HepG2 (cell line): Measurements from ENCODE around the gene PSME3IP1. TPM values are rescaled to one million over a fixed set of nuclear protein-coding genes. Genes with fewer than 3 reads are reported as not detected.

Source experiments
- ATAC-seq: fragments of 200-7000 bp; cut with Tn5 transposase; 3 replicates; pipeline ENCODE4 v1.9.1; 2020; ENCODE audit warnings: mild to moderate bottlenecking, moderate library complexity
- BruUV-seq: library from RNA; stranded (reverse); fragments of 400-500 nt; replicated peaks from 2 replicates; lab custom pipeline; 2021; lab: Mats Ljungman, UMichigan
- CTCF ChIA-PET: fragments of 300-600 bp; formaldehyde crosslinking; extraction: SDS; loops from one replicate; lab custom pipeline; 2021; ENCODE audit warnings: low total read pairs, inconsistent platforms, low intra/inter-chr PET ratio; lab: Yijun Ruan, JAX
- POLR2A ChIA-PET: fragments of 350-600 bp; sonication (Branson Sonifier 250); formaldehyde crosslinking; loops from one replicate; lab custom pipeline; 2020; ENCODE audit warnings: antibody characterized with exemption, inconsistent platforms; lab: Yijun Ruan, JAX
- DNase-seq: peaks from one replicate; pipeline ENCODE4 v3.0.0-alpha.2; 2015; ENCODE audit warnings: low spot score
- FAIRE-seq: peaks from 3 replicates; lab custom pipeline; 2011; peaks lifted over from hg19 to GRCh38; lab: Jason Lieb, UNC
- H2AFZ ChIP-seq: one replicate; pipeline ENCODE4 v1.6.1; 2011; ENCODE audit warnings: low read length, inconsistent platforms
- H3K27ac ChIP-seq: fragments of 300-600 bp; 3 replicates; pipeline ENCODE4 v1.8.0; 2011; ENCODE audit warnings: mixed run types, mild to moderate bottlenecking, mixed read lengths, low read length, inconsistent platforms; ENCODE audit not compliant: insufficient read depth; ENCODE audit errors: extremely low read length
- H3K27me3 ChIP-seq, 2 experiments: fragments of 200-600 bp in 1 of 2; 2 replicates in 1 of 2; 3 replicates in 1 of 2; pipeline versions ENCODE4 v1.6.0 to v1.8.0; 2011; ENCODE audit warnings: low read length in 2 of 2, mild to moderate bottlenecking in 2 of 2, moderate library complexity in 2 of 2, inconsistent platforms in 1 of 2; ENCODE audit not compliant: insufficient read depth in 2 of 2, control insufficient read depth in 1 of 2
- H3K36me3 ChIP-seq, 2 experiments: fragments of 200-600 bp in 1 of 2; replicated peaks in 1 of 2; 2 replicates in 1 of 2; 3 replicates in 1 of 2; pipeline versions ENCODE4 v1.5.1 to v1.8.0; 2011; ENCODE audit warnings: low read length in 2 of 2, inconsistent platforms in 1 of 2; ENCODE audit not compliant: insufficient read depth in 2 of 2, control insufficient read depth in 1 of 2
- H3K4me1 ChIP-seq: 2 replicates; pipeline ENCODE4 v1.5.1; 2012; ENCODE audit warnings: low read length, inconsistent platforms; ENCODE audit not compliant: insufficient read depth
- H3K4me2 ChIP-seq: 2 replicates; pipeline ENCODE4 v1.6.0; 2011; ENCODE audit warnings: low read depth, low read length, inconsistent platforms
- H3K4me3 ChIP-seq, 3 experiments: fragments of 200-600 bp in 1 of 3; sonication (generic), shearing (Covaris generic) in 1 of 3; replicated peaks in 1 of 3; 2 replicates each; pipeline ENCODE4 v1.5.1; 2011 to 2016; ENCODE audit warnings: low read length in 3 of 3, inconsistent platforms in 2 of 3, low read depth in 2 of 3, mild to moderate bottlenecking in 2 of 3, control low read depth in 1 of 3, mixed read lengths in 1 of 3; ENCODE audit not compliant: insufficient read depth in 1 of 3
- H3K79me2 ChIP-seq: one replicate; pipeline ENCODE4 v1.6.1; 2011; ENCODE audit warnings: low read length, inconsistent platforms; ENCODE audit not compliant: insufficient read depth
- H3K9ac ChIP-seq: 2 replicates; pipeline ENCODE4 v1.6.0; 2011; ENCODE audit warnings: mild to moderate bottlenecking, low read depth, low read length, inconsistent platforms; ENCODE audit not compliant: insufficient read depth
- H3K9me3 ChIP-seq: 2 replicates; pipeline ENCODE4 v1.5.1; 2012; ENCODE audit warnings: mild to moderate bottlenecking, low read length
- H4K20me1 ChIP-seq: 2 replicates; pipeline ENCODE4 v1.6.0; 2011; ENCODE audit warnings: inconsistent platforms, mild to moderate bottlenecking, low read length, moderate library complexity; ENCODE audit not compliant: insufficient read depth
- ARHGAP35 ChIP-seq: sonication (generic); formaldehyde crosslinking; IDR thresholded peaks from 2 replicates; pipeline ENCODE4 v1.9.0; 2022; ENCODE audit warnings: mild to moderate bottlenecking, inconsistent platforms, moderate library complexity, missing genetic modification reagents, borderline replicate concordance
- HNF1B ChIP-seq: sonication (generic); formaldehyde crosslinking; IDR thresholded peaks from 2 replicates; pipeline ENCODE4 v1.5.1; 2020; ENCODE audit warnings: mild to moderate bottlenecking, moderate library complexity, missing genetic modification reagents
- PHF21A ChIP-seq: sonication (generic); formaldehyde crosslinking; IDR thresholded peaks from 2 replicates; pipeline ENCODE4 v1.5.0; 2020; ENCODE audit warnings: mild to moderate bottlenecking, missing genetic modification reagents
- RAD21 ChIP-seq: fragments of 450-650 bp; formaldehyde crosslinking; IDR thresholded peaks from 2 replicates; pipeline ENCODE4 v1.5.0; 2020; ENCODE audit warnings: mild to moderate bottlenecking
- SIN3A ChIP-seq: IDR thresholded peaks from 2 replicates; pipeline ENCODE4 v1.6.1; 2011; ENCODE audit warnings: low read depth, mild to moderate bottlenecking, control low read depth, low read length, borderline replicate concordance
- TAF15 ChIP-seq: fragments of 200-400 bp; formaldehyde crosslinking; IDR thresholded peaks from one replicate; pipeline ENCODE4 v1.6.1; 2018; ENCODE audit warnings: mild to moderate bottlenecking, low read depth, low read length; ENCODE audit not compliant: poor library complexity, severe bottlenecking
- ZFY ChIP-seq: sonication (generic); formaldehyde crosslinking; IDR thresholded peaks from 2 replicates; pipeline ENCODE4 v1.4.0; 2020; ENCODE audit warnings: missing genetic modification reagents
- ZNF292 ChIP-seq: sonication (generic); formaldehyde crosslinking; IDR thresholded peaks from 2 replicates; pipeline ENCODE4 v1.8.1; 2022; ENCODE audit warnings: mild to moderate bottlenecking, low read depth, missing genetic modification reagents, borderline replicate concordance
- ZNF354B ChIP-seq: sonication (generic); formaldehyde crosslinking; IDR thresholded peaks from 2 replicates; pipeline ENCODE4 v1.8.0; 2022; ENCODE audit warnings: mild to moderate bottlenecking, missing genetic modification reagents
- ZNF75D ChIP-seq: sonication (generic); formaldehyde crosslinking; IDR thresholded peaks from 2 replicates; pipeline ENCODE4 v1.8.1; 2023; ENCODE audit warnings: missing genetic modification reagents, mild to moderate bottlenecking, borderline replicate concordance
- WGBS: methylation state at CpG from one replicate; pipeline ENCODE4 v1.1.6; 2017; ENCODE audit warnings: low lambda C conversion rate; 5-methylcytosine and 5-hydroxymethylcytosine counted together
- in situ Hi-C: cut with HindIII; loops from 2 replicates; pipeline ENCODE4 v1.10.0; 2017; ENCODE audit warnings: low pct_unique_long_range_greater_than_20kb; ENCODE audit not compliant: extremely low pct_ligation_motif_present
- intact Hi-C: fragments of 100-400 bp; cut with micrococcal nuclease; formaldehyde crosslinking; loops from one replicate; pipeline ENCODE4 v1.10.0; 2022; ENCODE audit not compliant: unreplicated experiment
- polyA plus RNA-seq, 8 experiments: library from polyadenylated mRNA; depleted of rRNA in 3 of 8; stranded (reverse) in 7 of 8; unstranded in 1 of 8; fragments of >200 nt; fragmentation: Illumina TruSeq in 4 of 8; extraction: Trizol in 4 of 8; gene quantifications; 2 replicates each; pipeline versions ENCODE4 v1.2.1 to v1.2.3, GENCODE V29; 2011 to 2016; ENCODE audit warnings: low read depth in 4 of 8, missing spikeins in 1 of 8, mixed read lengths in 1 of 8; ENCODE audit not compliant: insufficient read depth in 1 of 8
- total RNA-seq, 5 experiments: library from RNA; depleted of rRNA; stranded (reverse); fragments of >200 nt; fragmentation: Illumina TruSeq; extraction: Trizol; gene quantifications; 2 replicates each; pipeline ENCODE4 v1.2.3, GENCODE V29; 2016; ENCODE audit warnings: low read depth in 1 of 5
- TF ChIP-seq, protein P1 (sequence below): sonication (generic); formaldehyde crosslinking; IDR thresholded peaks from 2 replicates; pipeline ENCODE4 v1.9.0; 2021; ENCODE audit warnings: missing genetic modification reagents, borderline replicate concordance

PSME3IP1 gene
- total and polyA plus RNA-seq, 2 of the 13 experiments (the other 11 are each of a cell fraction or from before 2014, with no cell fraction given), result 90.8 to 99.8 TPM

GRCh38 chr16:57229079-57229478 lies 43.2 kb upstream of the PSME3IP1 start:
- no peak for DNase-seq
- H3K9me3 ChIP-seq, result no peaks in the 10 kb centered on the region
- no peak for ATAC-seq
- H3K36me3 ChIP-seq, result peaks cover 46 to 91% of the 10 kb centered on the region in 2 experiments
- H2AFZ ChIP-seq, result no peak overlapping the region
- ChIA-PET POLR2A (no interaction called here), CTCF (no interaction called here)
- in situ Hi-C loops (no loop called here), intact Hi-C loops (no loop called here)
- no peak overlapping the region for H3K4me2 ChIP-seq
- WGBS, result 92% methylated on average over 1 of the region's 1 CpG
- no peak overlapping the region for H3K4me3 ChIP-seq
- no peak overlapping the region for H3K27ac ChIP-seq
- no peak for TF ChIP-seq SIN3A
- no peak for TF ChIP-seq RAD21
- H4K20me1 ChIP-seq, result no peaks in the 10 kb centered on the region
- no peaks in the 10 kb centered on the region for H3K27me3 ChIP-seq
- BruUV-seq, result no TSS peak
- no peak for FAIRE-seq
- no peaks in the 10 kb centered on the region for H3K4me1 ChIP-seq
- H3K9ac ChIP-seq, result no peak overlapping the region
- H3K79me2 ChIP-seq, result no peaks in the 10 kb centered on the region

DNA sequence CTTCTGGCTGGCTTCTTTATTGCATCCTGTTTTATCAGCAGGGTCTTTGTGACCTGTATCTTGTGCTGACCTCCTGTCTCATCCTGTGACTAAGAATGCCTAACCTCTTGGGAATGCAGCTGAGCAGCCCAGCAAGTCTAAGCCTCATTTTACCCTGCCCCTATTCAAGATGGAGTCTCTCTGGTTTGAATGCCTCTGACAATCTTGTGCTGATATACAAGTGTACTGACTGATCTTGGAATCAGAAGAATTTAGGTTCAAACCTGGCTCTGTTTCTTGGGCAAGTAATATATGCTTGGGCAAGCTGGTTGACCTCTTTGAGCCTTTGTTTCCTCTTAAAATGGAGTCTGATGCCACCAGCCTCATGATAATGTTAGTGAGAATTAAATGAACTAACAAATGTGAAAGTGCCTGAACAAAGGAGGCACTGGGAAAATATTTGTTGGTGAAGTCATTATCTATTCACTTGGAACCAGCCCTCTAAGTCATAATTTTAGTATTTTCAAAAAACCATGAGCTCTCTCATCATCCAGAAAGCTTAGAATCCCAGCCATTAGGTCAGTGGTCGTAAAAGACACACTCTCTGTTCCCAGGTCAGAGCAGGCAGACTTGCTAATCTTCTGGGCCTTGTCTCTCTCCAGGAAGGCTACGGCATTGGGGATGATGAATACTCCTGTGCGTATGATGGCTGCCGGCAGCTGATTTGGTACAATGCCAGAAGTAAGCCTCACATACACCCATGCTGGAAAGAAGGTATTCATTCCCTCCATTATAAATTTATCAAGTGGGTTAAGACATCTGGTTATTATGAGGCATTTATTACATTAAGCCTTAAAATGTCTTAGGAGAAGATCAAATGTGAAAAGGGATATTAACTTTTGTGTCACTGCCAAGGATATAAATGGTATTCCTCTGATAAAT lies 41.1 kb upstream of the PSME3IP1 start:
- POLR2A ChIA-PET, result no interaction called here
- in situ Hi-C loops (no loop called here), intact Hi-C loops (no loop called here)
- H3K27me3 ChIP-seq, result no peaks in the 10 kb centered on the region
- FAIRE-seq (no peak), ATAC-seq (no peak), DNase-seq (no peak)
- H3K4me3 ChIP-seq, result no peak overlapping the region
- no peak overlapping the region for H3K27ac ChIP-seq
- WGBS, result 92% methylated on average over 4 of the region's 4 CpGs
- no peak overlapping the region for H2AFZ ChIP-seq
- no peaks in the 10 kb centered on the region for H3K4me1 ChIP-seq
- no peaks in the 10 kb centered on the region for H3K9me3 ChIP-seq
- CTCF ChIA-PET, result no interaction called here
- H3K4me2 ChIP-seq, result no peak overlapping the region
- H3K79me2 ChIP-seq, result no peaks in the 10 kb centered on the region
- H3K36me3 ChIP-seq, result peaks cover 41 to 91% of the 10 kb centered on the region in 2 experiments
- no peak overlapping the region for H3K9ac ChIP-seq
- H4K20me1 ChIP-seq, result no peaks in the 10 kb centered on the region
- BruUV-seq, result no TSS peak
- TF ChIP-seq HNF1B (no peak), ZNF354B (no peak), PHF21A (CRISPR knock-in tag) (no peak), ZNF292 (CRISPR knock-in tag) (no peak), ARHGAP35 (CRISPR knock-in tag) (no peak), TAF15 (no peak), ZNF75D (CRISPR knock-in tag) (no peak), ZFY (no peak)
- TF ChIP-seq, protein P1, sequence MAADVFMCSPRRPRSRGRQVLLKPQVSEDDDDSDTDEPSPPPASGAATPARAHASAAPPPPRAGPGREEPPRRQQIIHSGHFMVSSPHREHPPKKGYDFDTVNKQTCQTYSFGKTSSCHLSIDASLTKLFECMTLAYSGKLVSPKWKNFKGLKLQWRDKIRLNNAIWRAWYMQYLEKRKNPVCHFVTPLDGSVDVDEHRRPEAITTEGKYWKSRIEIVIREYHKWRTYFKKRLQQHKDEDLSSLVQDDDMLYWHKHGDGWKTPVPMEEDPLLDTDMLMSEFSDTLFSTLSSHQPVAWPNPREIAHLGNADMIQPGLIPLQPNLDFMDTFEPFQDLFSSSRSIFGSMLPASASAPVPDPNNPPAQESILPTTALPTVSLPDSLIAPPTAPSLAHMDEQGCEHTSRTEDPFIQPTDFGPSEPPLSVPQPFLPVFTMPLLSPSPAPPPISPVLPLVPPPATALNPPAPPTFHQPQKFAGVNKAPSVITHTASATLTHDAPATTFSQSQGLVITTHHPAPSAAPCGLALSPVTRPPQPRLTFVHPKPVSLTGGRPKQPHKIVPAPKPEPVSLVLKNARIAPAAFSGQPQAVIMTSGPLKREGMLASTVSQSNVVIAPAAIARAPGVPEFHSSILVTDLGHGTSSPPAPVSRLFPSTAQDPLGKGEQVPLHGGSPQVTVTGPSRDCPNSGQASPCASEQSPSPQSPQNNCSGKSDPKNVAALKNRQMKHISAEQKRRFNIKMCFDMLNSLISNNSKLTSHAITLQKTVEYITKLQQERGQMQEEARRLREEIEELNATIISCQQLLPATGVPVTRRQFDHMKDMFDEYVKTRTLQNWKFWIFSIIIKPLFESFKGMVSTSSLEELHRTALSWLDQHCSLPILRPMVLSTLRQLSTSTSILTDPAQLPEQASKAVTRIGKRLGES (CRISPR knock-in tag), result no peak
